ENCODE data around the gene LCLAT1.
A peak's percentile ranks its signal among the peaks of the same experiment; 100 is the strongest.

The LCLAT1 gene

GRCh38 chr2:30424231-30424630, 22.8 kb upstream of the LCLAT1 start:
- DNase-seq = no peak

DNA sequence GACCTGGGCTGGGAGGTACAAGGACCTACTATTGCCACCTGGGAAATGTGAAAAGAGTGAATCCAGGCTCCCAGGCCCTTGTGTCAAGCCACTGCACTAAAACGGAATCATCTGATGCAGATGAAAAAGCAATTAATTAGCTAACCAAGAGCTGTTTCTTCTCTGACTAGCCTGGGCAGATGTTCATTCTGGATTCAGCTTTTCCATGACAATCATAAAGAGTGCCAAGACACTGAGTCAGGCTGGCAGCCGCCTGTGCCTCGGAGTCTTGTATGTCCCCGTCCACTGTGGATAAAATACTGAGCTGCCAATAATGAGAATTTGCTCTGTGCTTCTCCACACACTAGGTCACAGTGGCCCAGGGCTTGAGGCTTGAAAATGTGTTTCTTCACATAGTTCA, 21.7 kb upstream of the LCLAT1 start:
- no peak for DNase-seq

DNA sequence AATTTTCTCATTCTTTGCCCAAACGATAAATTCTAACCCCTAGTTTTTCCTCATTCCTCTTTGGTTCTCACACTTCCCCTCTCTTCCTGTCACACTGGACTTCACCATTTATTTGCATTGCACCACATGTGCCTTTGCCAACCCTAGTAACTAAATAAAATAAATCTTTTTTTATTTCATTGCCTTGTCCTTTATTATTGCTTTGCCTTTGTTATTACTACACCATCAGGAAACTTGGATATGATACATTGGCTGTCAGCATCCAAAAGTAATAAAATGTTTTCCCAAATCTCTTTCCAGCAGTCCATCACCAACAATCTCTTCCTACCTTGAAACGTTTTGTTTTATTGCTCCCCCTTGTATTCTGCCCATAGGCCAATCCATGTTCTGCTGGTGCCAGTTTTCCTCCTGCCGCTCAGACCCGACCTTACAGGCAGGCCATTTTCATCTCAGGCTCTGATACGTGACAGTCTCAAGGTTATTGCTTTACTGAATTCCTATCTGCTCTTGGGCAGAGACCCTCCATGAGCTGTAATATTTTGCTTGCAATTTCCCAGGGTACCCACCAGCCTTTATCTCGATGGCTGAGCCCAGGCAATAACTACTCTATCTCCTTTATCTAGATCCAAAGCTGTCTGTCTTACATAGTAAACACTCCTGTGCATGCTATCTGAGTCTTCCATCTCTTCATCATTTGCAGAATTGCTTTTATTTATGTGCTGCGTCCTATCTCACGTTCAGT, 19.3 kb upstream of the LCLAT1 start:
- no peak for DNase-seq

DNA sequence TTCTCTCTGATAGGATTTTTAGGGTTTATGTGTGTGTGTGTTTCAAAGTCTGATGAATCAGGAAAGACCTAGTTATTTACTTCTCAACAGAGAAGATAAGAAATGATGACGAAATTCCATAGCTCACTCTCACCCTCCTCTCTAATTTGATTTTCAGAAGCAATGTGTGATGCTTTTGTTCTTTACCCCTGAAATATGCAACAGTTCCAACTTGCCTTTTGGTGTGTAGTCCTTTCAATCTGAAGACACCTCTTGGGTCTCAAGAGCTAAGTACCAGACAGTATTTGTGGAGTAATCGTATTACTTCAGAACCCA, 18.7 kb upstream of the LCLAT1 start:
- DNase-seq = no peak

DNA sequence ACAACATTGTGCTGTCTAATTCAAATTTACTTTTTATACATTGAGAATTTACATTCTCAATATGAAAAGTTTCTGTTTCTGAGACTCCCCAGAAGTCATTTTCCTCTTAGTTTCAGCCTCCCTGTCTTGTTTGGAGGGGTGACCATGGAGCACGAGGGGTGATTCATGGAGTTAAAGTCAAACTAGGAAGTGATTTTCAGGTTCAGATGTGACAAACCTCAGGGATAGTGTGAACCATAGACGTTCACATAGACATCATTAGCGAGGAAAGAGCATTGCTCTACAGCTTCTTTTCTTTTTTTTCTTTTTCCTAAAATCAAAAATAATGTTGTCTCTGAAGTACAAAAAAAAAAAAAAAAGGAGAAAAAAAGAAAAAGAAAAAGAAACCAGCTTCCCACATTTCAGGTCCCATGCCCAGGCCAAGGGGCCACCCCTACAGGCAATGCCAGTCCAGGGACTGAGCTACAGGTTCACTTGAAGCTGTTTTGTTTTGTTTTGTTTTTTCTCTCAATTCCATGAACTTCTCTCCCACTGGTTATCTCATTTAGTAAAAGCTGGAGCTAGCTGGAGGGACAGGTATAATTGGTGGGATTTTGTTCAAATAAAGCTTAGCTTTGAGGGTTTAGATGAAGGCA, 18.1 kb upstream of the LCLAT1 start:
- DNase-seq = no peak

- peak; percentile 11 for DNase-seq
Measured at GRCh38 chr2:30433541-30434299, 13.3 kb upstream of the LCLAT1 start.

DNA sequence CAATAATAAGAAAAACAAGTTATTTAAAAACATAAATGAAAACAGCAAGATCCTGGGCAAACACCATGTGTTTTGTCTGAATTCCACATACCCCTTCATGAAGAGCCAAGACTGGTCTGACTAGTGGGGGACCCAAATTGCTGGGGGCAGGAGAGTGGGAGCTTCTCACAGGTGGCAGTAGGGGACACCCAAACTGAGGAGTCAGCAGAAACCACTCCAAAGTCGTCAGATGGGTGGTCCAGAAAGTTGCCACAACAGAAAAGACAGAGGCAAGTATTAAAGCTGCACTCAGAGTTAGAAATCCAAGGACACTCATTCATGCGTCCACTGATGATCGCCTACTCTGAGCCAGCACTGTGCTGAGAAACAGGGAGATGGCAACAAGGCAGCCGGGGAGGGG, 12.3 kb upstream of the LCLAT1 start:
- no peak for DNase-seq

GRCh38 chr2:30436859-30437435, 10.1 kb upstream of the LCLAT1 start:
- no peak for DNase-seq

DNA sequence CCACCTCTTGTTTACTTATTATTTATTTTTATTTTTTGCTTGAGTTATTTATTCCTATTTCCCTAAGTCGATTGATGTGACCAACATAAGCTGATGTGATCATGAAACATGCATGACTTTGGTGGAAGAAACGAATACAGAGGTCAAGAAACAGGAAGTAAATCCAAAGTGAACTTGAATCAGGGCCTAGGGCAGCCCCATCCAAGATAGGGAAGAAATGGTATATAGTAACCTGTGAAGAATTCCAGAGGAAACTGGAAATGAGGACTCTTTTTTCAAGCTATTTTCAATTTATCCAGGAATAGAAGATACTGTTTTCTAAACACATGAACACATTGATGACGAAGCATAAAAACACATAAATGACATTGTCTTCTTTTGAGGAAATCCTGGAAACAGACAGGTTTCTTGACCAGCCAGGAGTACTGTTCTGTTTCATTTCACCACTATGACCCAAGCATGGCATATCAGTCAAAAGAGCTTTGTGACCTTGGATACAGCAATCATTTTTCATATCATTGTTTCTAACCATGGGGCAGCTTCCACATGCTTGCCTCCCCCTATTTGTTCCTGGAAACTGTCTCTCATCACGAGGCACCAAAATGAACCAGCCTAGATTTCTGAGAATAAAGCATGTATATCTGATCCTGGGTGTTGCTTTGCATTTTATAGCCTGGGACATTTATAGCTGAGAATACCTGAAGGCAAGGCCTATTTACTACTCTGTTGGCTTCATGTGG, 9.1 kb upstream of the LCLAT1 start:
- no peak for DNase-seq

DNA sequence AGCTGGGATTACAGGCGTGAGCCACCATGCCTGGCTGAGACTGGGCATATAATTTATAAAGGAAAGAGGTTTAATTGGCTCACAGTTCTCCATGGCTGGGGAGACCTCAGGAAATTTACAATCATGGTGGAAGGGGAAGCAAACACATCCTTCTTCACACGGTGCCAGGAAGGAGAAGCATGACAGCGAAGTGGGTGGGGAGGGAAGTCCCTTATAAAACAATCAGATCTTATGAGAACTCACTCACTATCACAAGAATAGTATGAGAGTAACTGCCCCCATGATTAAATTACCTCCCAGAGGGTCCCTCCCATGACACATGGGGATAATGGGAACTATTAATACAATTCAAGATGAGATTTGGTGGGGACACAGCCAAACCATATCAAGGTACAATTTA, 7.8 kb upstream of the LCLAT1 start:
- no peak for DNase-seq

DNA sequence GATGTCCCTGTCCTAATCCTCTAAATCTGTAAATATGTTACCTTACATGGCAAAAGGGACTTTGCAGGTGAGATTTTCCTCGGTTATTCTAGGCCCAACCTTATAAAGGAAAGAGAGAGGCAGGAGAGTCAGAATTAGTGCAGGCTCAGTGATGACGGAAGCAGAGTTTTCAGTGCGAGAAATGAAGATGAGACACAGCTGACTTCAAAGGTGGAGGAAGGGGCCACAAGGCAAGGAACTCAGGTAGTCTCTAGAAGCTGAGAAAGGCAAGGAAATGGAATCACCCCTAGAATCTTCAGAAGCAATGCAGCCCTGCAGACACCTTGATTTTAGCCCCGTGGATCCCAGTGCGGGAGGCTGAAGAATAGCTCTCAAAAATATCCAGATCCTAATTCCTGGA, 7.2 kb upstream of the LCLAT1 start:
- no peak for DNase-seq

DNA sequence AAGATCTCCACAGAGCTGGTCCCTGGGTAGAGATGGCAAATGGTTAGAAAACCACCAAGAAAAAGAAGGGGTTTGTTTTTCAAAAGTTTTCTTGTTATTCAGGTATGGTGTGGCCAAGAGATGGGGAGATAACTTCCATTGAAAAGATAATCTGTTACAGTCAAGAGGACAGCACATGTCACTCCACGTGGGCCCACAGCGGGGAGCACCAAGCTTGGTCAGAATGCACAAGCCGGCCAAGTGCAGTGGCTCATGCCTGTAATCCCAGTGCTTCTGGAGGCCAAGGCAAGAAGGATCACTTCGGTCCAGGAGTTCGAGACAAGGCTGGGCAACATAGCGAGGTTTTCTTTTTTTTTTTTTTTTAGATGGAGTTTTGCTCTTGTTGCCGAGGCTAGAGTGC, 6.0 kb upstream of the LCLAT1 start:
- no peak for DNase-seq

DNA sequence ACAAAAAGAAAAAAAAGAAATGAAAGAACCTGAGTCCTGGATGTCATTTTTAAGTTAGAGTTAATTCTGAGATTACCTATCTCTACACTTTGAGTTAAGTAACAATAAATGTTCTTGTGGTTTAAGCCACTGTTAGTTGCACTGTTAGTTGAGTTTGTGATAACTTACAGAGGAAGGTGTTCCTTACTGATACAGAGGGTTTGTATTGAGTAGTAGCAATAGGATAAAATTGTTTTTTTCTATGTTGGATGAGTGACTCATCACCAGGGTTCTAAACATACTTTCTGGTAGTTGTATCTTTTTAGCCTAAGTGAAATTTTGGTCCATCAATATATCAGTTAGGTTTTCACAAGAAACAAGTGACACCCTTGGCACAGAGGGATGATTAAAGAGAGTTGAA, 4.0 kb upstream of the LCLAT1 start:
- DNase-seq = no peak

- no peak for DNase-seq
Measured at GRCh38 chr2:30444273-30444672, 2.8 kb upstream of the LCLAT1 start.

DNA sequence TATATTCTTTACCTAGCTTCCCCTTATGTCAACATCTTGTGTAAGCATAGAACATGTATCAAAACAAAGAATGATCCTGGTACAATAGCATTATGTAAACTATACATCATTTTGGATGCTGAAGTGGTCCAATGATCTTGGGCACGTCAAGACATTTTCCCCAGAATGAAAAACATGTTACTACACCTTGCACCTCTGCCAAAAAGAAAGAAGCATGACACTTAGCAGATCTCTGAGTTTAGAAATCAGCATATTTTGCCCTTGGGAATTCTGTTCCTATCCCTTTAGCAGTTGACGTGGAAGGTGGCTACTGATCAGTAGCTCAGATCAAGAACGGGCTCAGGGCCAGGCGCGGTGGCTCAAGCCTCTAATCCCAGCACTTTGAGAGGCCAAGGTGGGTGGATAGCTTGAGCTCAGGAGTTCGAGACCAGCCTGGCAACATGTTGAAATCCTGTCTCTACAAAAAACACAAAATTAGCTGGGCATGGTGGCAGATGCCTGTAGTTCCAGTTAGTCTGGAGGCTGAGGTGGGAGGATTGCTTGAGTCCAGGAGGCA, 1.7 kb upstream of the LCLAT1 start:
- DNase-seq = no peak

DNA sequence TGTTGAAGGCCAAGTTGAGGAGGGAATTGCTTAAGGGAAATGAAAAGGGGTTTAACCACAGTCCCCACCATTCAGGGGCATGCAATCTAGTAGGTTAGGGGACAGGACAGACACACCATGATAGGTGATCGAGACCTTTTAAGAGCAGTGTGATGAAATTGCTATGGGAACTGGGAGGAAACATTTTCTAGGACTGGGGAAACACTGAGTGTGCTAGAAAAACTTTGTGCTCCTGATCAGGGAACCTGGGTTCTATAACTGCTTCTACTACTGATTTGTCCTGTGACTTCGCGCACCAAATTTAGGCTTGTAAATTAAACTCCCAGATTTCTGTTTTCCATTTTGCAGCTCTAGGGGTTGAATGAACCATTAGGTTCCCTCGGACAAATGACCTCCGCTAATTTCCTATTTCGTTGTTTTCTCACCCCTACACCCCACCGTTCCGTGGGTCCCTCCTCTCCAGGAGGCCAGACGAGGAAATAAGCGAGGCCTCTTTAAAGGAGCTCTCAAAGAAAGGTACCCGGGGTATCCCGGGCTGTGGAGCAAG, 371 bp upstream of the LCLAT1 start:
- DNase-seq = peak; percentile 32

GRCh38 chr2:30448308-30448707, 1.3 kb downstream of the LCLAT1 start:
- DNase-seq = no peak

- no peak for DNase-seq
Measured at GRCh38 chr2:30448866-30449265, 1.8 kb downstream of the LCLAT1 start.

GRCh38 chr2:30450025-30450424, 3.0 kb downstream of the LCLAT1 start:
- no peak for DNase-seq

GRCh38 chr2:30453498-30453897, 6.5 kb downstream of the LCLAT1 start:
- no peak for DNase-seq

DNA sequence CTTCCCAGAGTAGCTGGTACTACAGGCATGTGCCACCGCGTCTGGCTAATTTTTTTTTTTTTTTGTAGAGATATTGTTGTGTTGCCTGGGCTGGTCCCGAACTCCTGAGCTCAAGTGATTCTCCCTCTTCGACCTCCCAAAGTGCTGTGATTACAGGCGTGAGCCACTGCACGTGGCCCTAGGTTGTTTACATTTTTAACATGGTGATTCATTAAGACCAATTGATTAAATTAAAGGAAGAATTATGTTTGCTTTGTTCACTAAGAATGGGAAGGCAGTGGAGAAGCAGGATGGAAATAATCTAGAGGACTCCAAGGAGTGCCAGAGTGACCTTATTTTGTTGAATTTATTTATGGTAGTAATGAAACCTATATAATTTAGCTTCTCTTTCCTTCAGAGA, 7.5 kb downstream of the LCLAT1 start:
- DNase-seq = no peak

- DNase-seq = no peak
Measured at GRCh38 chr2:30455114-30455738, 8.2 kb downstream of the LCLAT1 start.
